DOHH2 (cell line): Measurements from ENCODE around the gene TTLL8.

Experiments
- CTCF ChIP-seq: fragments of 200-600 bp; sonication (generic); IDR thresholded peaks from one replicate; pipeline ENCODE4 v1.5.1; 2014; ENCODE audit warnings: antibody characterized with exemption, mild to moderate bottlenecking, low read depth, low read length; ENCODE audit not compliant: poor library complexity, severe bottlenecking
- EZH2phosphoT487 ChIP-seq: fragments of 200-600 bp; sonication (generic); IDR thresholded peaks from 2 replicates; pipeline ENCODE4 v1.6.1; 2017; ENCODE audit warnings: borderline replicate concordance, mild to moderate bottlenecking, antibody characterized with exemption, low read length, moderate library complexity, mixed read lengths

- TF ChIP-seq CTCF (no peak), EZH2phosphoT487 (no peak)
Measured at GRCh38 chr22:50090412-50090714, 32.3 kb upstream of the TTLL8 start.
